Measurements from ENCODE around the gene KIAA0825.

The KIAA0825 gene

DNA sequence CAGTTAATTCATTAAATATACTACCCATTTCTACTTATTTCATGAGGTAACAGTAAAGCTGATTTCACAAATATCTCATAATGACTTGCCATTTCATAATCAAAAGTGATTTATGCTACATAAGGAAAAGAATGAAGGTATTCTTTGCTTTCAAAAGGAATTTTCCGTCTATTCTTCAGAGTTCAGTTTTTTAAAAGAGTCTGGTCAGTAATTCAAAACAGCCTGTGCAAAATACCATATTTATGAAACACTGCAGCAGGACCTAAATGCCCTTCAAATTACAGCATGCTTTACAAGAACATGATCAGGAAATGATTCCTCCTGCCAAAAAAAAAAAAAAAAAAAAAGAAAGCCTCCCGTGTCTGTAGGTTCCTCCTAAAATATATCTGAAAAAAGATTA, 154.7 kb downstream of the KIAA0825 start:
- no peak overlapping the region for H3K4me3 ChIP-seq (replicated peaks; ENCODE audit: low read depth, low read length)
- no peaks in the 10 kb centered on the region for H3K36me3 ChIP-seq (ENCODE audit: control insufficient read depth, insufficient read depth, low read length)
- TF ChIP-seq, protein P1, sequence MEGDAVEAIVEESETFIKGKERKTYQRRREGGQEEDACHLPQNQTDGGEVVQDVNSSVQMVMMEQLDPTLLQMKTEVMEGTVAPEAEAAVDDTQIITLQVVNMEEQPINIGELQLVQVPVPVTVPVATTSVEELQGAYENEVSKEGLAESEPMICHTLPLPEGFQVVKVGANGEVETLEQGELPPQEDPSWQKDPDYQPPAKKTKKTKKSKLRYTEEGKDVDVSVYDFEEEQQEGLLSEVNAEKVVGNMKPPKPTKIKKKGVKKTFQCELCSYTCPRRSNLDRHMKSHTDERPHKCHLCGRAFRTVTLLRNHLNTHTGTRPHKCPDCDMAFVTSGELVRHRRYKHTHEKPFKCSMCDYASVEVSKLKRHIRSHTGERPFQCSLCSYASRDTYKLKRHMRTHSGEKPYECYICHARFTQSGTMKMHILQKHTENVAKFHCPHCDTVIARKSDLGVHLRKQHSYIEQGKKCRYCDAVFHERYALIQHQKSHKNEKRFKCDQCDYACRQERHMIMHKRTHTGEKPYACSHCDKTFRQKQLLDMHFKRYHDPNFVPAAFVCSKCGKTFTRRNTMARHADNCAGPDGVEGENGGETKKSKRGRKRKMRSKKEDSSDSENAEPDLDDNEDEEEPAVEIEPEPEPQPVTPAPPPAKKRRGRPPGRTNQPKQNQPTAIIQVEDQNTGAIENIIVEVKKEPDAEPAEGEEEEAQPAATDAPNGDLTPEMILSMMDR (IDR thresholded peaks at IDR 0.05; ENCODE audit: insufficient read depth, low read length, poor library complexity, severe bottlenecking), result no peak
- DNase-seq (ENCODE audit: extremely low read depth, insufficient read length), result no peak
- H3K27me3 ChIP-seq (replicated peaks; ENCODE audit: control insufficient read depth, insufficient read depth, low read length), result no peaks in the 10 kb centered on the region

GRCh38 chr5:94461131-94461530, 157.3 kb downstream of the KIAA0825 start:
- no peaks in the 10 kb centered on the region for H3K36me3 ChIP-seq (ENCODE audit: control insufficient read depth, insufficient read depth, low read length)
- H3K4me3 ChIP-seq (replicated peaks; ENCODE audit: low read depth, low read length), result no peak overlapping the region
- no peaks in the 10 kb centered on the region for H3K27me3 ChIP-seq (replicated peaks; ENCODE audit: control insufficient read depth, insufficient read depth, low read length)
- TF ChIP-seq, protein P1 (IDR thresholded peaks at IDR 0.05; ENCODE audit: insufficient read depth, low read length, poor library complexity, severe bottlenecking), result no peak
- DNase-seq (ENCODE audit: extremely low read depth, insufficient read length), result no peak

DNA sequence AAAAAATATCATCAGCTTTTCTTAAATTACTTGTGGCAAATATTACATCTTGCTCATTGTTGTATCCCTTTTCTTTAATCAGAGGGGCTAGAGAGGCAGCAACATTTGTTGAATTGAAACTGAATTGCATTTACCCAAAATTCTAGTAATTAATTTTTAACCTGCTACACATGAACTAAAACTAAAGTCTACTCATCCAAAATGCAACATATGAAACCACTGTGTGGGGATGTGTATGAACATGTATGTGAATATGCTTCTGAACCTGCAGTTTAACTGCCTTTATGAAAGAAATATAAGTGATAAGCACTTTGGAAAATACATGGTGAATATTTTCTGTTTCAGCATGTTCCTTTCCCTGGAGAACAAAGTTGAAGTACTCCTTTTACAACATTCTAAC, 158.5 kb downstream of the KIAA0825 start:
- no peak for DNase-seq (ENCODE audit: extremely low read depth, insufficient read length)
- Histone ChIP-seq H3K27me3 (replicated peaks; ENCODE audit: control insufficient read depth, insufficient read depth, low read length) (no peaks in the 10 kb centered on the region), H3K36me3 (ENCODE audit: control insufficient read depth, insufficient read depth, low read length) (no peaks in the 10 kb centered on the region), H3K4me3 (replicated peaks; ENCODE audit: low read depth, low read length) (no peak overlapping the region)
- TF ChIP-seq, protein P1 (IDR thresholded peaks at IDR 0.05; ENCODE audit: insufficient read depth, low read length, poor library complexity, severe bottlenecking), result no peak

DNA sequence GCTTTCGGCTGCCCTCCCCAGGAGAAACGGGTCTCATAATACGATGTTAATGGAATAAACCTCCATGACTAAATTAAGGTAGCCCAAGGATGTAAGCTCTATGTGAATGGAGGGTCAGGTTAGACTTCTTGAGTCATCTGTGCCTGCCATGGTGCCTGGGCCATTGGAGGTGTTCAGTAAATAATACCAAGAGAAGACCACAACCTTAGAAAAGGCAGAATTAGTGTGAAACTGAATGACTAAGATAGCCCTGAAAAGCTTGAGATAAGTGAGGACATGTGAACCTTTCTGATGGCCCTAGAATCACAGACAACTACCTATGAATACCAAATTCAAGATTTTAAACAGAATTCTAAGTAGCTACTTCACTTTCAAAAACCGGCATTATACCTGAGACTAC, 160.6 kb downstream of the KIAA0825 start:
- no peak for DNase-seq (ENCODE audit: extremely low read depth, insufficient read length)
- Histone ChIP-seq H3K36me3 (ENCODE audit: control insufficient read depth, insufficient read depth, low read length) (no peaks in the 10 kb centered on the region), H3K27me3 (replicated peaks; ENCODE audit: control insufficient read depth, insufficient read depth, low read length) (no peaks in the 10 kb centered on the region), H3K4me3 (replicated peaks; ENCODE audit: low read depth, low read length) (no peak overlapping the region)
- TF ChIP-seq, protein P1 (IDR thresholded peaks at IDR 0.05; ENCODE audit: insufficient read depth, low read length, poor library complexity, severe bottlenecking), result no peak

- H3K27me3 ChIP-seq (replicated peaks; ENCODE audit: control insufficient read depth, insufficient read depth, low read length), result no peaks in the 10 kb centered on the region
- H3K36me3 ChIP-seq (ENCODE audit: control insufficient read depth, insufficient read depth, low read length), result no peaks in the 10 kb centered on the region
- TF ChIP-seq, protein P1 (IDR thresholded peaks at IDR 0.05; ENCODE audit: insufficient read depth, low read length, poor library complexity, severe bottlenecking), result no peak
- H3K4me3 ChIP-seq (replicated peaks; ENCODE audit: low read depth, low read length), result no peak overlapping the region
- no peak for DNase-seq (ENCODE audit: extremely low read depth, insufficient read length)
Observed at GRCh38 chr5:94445726-94446125, 172.7 kb downstream of the KIAA0825 start.

GRCh38 chr5:94442991-94443390, 175.4 kb downstream of the KIAA0825 start:
- H3K4me3 ChIP-seq (replicated peaks; ENCODE audit: low read depth, low read length), result no peak overlapping the region
- no peaks in the 10 kb centered on the region for H3K36me3 ChIP-seq (ENCODE audit: control insufficient read depth, insufficient read depth, low read length)
- DNase-seq (ENCODE audit: extremely low read depth, insufficient read length), result no peak
- no peaks in the 10 kb centered on the region for H3K27me3 ChIP-seq (replicated peaks; ENCODE audit: control insufficient read depth, insufficient read depth, low read length)
- TF ChIP-seq, protein P1 (IDR thresholded peaks at IDR 0.05; ENCODE audit: insufficient read depth, low read length, poor library complexity, severe bottlenecking), result no peak

All from GM06990 (cell line).